Measurements from ENCODE around the gene SLC66A2.
"Not testable (repeated sequence)": the region's sequence is repeated elsewhere in the genome, so short reads cannot be mapped to it uniquely, and the experiment has no call there.

The SLC66A2 gene

DNA sequence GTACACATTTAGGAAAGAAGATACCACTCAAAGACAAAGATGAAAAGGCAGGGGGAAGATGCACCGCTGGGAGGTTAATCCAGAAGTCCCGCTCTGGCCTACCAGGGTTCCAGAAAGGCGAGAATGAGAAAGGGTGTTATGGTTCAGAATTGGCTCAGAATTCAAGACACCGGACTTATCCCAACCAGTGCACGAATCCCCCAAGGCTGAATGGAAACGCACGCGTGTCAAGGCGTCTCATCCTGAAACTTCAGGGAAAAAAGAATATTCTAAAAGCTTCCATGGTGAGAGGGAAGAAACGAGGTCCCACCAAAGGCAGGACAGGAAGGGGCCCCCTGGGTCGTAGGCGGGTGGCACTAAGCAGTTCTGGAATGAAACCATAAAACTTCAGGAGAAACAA is 71.9 kb downstream of the SLC66A2 start:
- Histone ChIP-seq H3K27ac (replicated peaks) (no peak overlapping the region), H3K27me3 (ENCODE audit: insufficient read depth, poor library complexity, severe bottlenecking) (no peaks in the 10 kb centered on the region), H3K4me3 (replicated peaks; ENCODE audit: insufficient read depth, low read length) (no peak overlapping the region)
- DNase-seq (ENCODE audit: low read depth in 1 of 2, low spot score in 1 of 2), result no peak
- TF ChIP-seq GABPA (IDR thresholded peaks at IDR 0.05; ENCODE audit: low read depth), result no peak
- no peak for TF ChIP-seq CTCF (IDR thresholded peaks at IDR 0.05; ENCODE audit: insufficient read depth, low read length)
- TF ChIP-seq SPI1 (IDR thresholded peaks at IDR 0.05; ENCODE audit: borderline replicate concordance, low read depth), result no peak
- no peak for TF ChIP-seq POLR2AphosphoS5 (IDR thresholded peaks at IDR 0.05; ENCODE audit: low read depth)
- no peak for TF ChIP-seq REST (IDR thresholded peaks at IDR 0.05; ENCODE audit: insufficient replicate concordance, low read depth)

DNA sequence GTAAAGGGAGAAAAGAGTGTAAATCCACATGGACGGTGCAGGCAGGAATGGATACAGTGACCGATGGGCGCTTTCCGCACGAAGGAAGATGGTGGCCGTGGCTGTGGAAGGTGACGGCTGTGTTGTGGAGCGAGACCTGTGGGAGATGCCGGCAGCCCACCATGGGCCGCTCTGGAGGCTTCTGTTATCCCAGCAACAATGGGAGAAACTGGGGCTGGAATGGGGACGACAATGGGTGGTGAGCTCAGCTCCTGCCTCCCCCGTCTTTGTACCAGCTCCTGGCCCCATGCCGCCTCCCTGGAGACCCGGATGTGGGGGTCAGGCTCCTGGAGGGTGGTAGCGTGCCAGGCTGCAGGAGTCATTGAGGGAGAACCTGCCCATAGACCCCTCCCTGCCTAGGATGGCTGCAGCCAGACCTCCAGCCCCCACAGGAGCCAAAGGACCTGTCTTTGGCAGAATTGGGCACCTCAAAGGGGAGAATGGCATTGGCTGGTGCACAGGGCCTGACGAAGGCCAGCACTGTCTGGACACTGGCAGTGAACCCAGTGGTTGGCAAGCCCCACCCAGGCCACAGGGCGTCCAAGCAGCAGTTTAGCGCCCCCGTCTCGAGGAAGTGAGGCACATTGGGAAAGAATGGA is 72.6 kb downstream of the SLC66A2 start:
- DNase-seq (ENCODE audit: low read depth in 1 of 2, low spot score in 1 of 2), result no peak
- no peaks in the 10 kb centered on the region for H3K27me3 ChIP-seq (ENCODE audit: insufficient read depth, poor library complexity, severe bottlenecking)
- H3K27ac ChIP-seq (replicated peaks), result no peak overlapping the region
- TF ChIP-seq CTCF (IDR thresholded peaks at IDR 0.05; ENCODE audit: insufficient read depth, low read length) (no peak), REST (IDR thresholded peaks at IDR 0.05; ENCODE audit: insufficient replicate concordance, low read depth) (no peak)
- no peak overlapping the region for H3K4me3 ChIP-seq (replicated peaks; ENCODE audit: insufficient read depth, low read length)

- DNase-seq (ENCODE audit: low read depth in 1 of 2, low spot score in 1 of 2); H3K4me3 ChIP-seq (replicated peaks; ENCODE audit: insufficient read depth, low read length); H3K27ac ChIP-seq (replicated peaks): not testable (repeated sequence)
These were observed 73.2 kb downstream of the SLC66A2 start for GRCh38 chr18:79878246-79878645.

DNA sequence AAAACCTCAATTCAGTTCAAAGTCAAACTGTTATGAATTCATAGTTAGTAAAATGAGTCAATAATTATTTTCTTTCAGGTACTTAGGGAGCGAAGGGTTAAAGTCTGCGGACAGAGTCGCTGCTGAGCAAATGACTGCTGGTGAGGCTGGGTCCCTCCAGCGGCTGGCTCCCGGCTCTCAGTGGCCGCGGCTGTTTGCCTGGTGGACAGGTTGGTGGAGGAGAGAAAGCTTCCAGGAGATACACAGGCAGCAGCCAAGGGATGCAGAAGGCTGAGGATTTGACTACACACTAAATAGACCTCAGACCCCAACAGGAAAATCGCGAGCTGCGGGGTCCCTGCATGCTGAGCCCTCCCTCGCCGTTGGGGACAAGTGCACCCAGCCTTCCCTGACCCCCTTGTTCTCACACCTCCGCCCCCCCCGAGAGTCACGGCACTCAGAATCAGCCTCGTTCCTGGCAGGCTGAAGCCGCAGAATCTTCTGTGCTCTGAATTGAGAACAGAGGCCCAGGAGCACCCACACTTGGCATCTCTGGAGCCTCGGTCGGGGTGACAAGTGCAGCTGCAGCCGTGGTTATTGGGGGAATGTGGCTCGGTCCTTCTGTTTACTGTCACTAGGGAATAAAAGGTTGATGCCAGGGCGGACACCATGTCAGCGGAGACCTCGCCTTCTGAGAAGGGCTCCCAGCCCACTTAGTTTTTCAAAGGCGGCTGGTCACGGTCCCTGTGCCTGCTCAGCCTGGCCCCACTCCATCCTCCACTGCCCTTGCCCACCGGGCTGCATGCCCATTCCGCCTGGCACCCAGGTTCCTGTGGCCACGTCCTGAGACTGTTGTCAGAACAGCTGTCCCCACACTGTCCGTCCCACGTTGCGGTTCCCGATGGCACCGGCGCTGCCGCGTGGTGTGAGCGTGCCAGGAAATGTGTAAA is 74.0 kb downstream of the SLC66A2 start:
- no peak for TF ChIP-seq POLR2AphosphoS5 (IDR thresholded peaks at IDR 0.05; ENCODE audit: low read depth)
- TF ChIP-seq REST (IDR thresholded peaks at IDR 0.05; ENCODE audit: insufficient replicate concordance, low read depth), result no peak
- TF ChIP-seq GABPA (IDR thresholded peaks at IDR 0.05; ENCODE audit: low read depth), result no peak
- H3K4me3 ChIP-seq (replicated peaks; ENCODE audit: insufficient read depth, low read length), result no peak overlapping the region
- H3K27ac ChIP-seq (replicated peaks), result no peak overlapping the region
- H3K27me3 ChIP-seq (ENCODE audit: insufficient read depth, poor library complexity, severe bottlenecking), result no peaks in the 10 kb centered on the region
- no peak for DNase-seq (ENCODE audit: low read depth in 1 of 2, low spot score in 1 of 2)

More at GRCh38 chr18:79878246-79878645, 73.2 kb downstream of the SLC66A2 start:
- H3K27me3 ChIP-seq (ENCODE audit: insufficient read depth, poor library complexity, severe bottlenecking), result not testable (repeated sequence)
